Gastrocnemius medialis (tissue), 4 donors: ENCODE data around the gene SORBS1.

ENCODE experiments used
- CTCF ChIP-seq, 5 experiments: fragments of 450-650 bp in 3 of 5; fragments of 200-600 bp in 2 of 5; sonication (generic) in 2 of 5; IDR thresholded peaks in 4 of 5; conservative IDR thresholded peaks in 1 of 5; 1 replicate in 4 of 5; 2 replicates in 1 of 5; pipeline ENCODE4 v1.5.1; 2016 to 2019; ENCODE audit warnings: antibody characterized with exemption in 5 of 5, mild to moderate bottlenecking in 3 of 5, moderate library complexity in 3 of 5
- POLR2A ChIP-seq, 2 donors: fragments of 450-650 bp; IDR thresholded peaks; one replicate each; pipeline ENCODE4 v1.6.1; 2017; ENCODE audit warnings: antibody characterized with exemption in 2 of 2, mild to moderate bottlenecking in 2 of 2, moderate library complexity in 2 of 2

DNA sequence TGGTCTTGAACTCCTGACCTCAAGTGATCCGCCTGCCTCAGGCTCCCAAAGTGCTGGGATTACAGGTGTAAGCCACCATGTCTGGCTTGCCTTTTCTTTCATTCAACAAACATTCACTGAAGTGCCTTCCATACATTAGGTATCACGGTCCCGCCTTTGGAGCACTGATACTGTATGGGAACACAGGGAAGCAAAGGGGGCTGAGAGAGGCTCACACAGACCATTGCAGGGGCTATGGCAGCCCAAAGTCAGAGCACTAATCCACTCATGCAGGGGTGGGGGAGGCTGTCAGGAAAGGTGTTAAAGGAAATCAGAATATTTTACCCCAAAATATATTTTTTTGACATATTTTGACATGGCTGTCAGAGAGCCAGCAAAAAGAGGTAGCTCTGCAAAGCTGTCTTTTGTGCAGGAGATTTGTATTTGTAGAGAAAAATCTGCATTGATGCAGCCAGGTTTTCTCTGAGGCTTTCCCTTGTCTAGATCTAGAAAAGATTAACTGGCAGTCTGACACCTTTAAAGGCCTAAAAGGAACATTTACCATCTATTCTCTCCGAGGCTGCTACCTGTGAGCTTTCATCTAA lies 228.4 kb downstream of the SORBS1 start:
- no peak for TF ChIP-seq CTCF (IDR thresholded peaks at IDR 0.05 in 4 of 5, conservative IDR thresholded peaks at IDR 0.05 in 1 of 5)
- TF ChIP-seq POLR2A (IDR thresholded peaks at IDR 0.05): no peak
